ENCODE results near the gene PXN.

DNA sequence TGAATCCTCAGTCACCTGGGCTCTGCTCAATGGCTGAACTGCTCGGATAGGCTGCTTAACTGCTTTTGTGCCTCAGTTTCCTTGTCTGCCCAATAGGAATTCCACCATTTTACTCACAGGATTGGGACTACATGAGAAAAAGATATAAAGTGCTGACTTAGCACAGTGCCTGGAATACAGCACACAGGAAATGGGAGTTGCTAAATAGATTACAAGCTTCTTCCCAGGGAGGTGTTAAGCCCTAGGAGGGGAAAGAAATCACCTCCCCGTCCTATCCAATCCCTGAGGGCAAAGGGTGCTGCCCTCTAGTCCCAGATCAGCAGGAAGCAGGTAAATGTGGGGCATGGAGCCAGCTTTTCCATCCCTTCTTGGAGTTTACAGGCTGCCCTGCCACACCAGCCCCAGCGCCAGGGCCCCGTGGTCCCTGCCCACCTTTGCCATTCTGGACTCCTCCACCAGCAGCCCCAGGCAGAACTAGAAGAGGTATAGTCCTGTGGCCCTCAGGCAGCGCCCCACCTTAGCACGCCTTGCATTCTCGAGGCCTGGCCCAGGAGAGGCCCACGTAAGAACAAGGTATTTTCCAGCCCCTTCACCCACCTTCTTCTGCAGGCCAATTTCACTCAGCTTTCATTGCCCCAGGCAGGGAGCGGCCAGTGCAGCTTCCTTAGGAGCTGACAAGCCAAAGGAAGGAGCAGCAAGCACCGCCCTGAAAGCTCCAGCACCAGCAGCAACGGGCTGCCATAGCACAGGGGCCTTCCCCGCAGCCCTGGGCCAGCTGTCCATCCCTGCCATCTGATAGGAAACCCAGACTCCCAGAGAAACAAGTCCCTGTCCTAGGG, 35.8 kb downstream of the PXN start:
- TF ChIP-seq, protein P1, sequence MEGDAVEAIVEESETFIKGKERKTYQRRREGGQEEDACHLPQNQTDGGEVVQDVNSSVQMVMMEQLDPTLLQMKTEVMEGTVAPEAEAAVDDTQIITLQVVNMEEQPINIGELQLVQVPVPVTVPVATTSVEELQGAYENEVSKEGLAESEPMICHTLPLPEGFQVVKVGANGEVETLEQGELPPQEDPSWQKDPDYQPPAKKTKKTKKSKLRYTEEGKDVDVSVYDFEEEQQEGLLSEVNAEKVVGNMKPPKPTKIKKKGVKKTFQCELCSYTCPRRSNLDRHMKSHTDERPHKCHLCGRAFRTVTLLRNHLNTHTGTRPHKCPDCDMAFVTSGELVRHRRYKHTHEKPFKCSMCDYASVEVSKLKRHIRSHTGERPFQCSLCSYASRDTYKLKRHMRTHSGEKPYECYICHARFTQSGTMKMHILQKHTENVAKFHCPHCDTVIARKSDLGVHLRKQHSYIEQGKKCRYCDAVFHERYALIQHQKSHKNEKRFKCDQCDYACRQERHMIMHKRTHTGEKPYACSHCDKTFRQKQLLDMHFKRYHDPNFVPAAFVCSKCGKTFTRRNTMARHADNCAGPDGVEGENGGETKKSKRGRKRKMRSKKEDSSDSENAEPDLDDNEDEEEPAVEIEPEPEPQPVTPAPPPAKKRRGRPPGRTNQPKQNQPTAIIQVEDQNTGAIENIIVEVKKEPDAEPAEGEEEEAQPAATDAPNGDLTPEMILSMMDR (IDR thresholded peaks at IDR 0.05; ENCODE audit: low read depth, low read length, missing input control) = no peak
- TF ChIP-seq JUND (IDR thresholded peaks at IDR 0.05) (no peak), RAD21 (IDR thresholded peaks at IDR 0.05) (no peak), GABPA (IDR thresholded peaks at IDR 0.05 in 1 of 2, conservative IDR thresholded peaks at IDR 0.05 in 1 of 2) (no peak), YY1 (IDR thresholded peaks at IDR 0.05) (no peak), SP1 (IDR thresholded peaks at IDR 0.05) (peak; percentile 31), EGR1 (IDR thresholded peaks at IDR 0.05; ENCODE audit: low read depth in 2 of 2) (no peak), TAF1 (conservative IDR thresholded peaks at IDR 0.05) (no peak), FOXA1 (IDR thresholded peaks at IDR 0.05) (no peak)
- TF ChIP-seq, protein P2, sequence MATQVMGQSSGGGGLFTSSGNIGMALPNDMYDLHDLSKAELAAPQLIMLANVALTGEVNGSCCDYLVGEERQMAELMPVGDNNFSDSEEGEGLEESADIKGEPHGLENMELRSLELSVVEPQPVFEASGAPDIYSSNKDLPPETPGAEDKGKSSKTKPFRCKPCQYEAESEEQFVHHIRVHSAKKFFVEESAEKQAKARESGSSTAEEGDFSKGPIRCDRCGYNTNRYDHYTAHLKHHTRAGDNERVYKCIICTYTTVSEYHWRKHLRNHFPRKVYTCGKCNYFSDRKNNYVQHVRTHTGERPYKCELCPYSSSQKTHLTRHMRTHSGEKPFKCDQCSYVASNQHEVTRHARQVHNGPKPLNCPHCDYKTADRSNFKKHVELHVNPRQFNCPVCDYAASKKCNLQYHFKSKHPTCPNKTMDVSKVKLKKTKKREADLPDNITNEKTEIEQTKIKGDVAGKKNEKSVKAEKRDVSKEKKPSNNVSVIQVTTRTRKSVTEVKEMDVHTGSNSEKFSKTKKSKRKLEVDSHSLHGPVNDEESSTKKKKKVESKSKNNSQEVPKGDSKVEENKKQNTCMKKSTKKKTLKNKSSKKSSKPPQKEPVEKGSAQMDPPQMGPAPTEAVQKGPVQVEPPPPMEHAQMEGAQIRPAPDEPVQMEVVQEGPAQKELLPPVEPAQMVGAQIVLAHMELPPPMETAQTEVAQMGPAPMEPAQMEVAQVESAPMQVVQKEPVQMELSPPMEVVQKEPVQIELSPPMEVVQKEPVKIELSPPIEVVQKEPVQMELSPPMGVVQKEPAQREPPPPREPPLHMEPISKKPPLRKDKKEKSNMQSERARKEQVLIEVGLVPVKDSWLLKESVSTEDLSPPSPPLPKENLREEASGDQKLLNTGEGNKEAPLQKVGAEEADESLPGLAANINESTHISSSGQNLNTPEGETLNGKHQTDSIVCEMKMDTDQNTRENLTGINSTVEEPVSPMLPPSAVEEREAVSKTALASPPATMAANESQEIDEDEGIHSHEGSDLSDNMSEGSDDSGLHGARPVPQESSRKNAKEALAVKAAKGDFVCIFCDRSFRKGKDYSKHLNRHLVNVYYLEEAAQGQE (IDR thresholded peaks at IDR 0.05) = no peak
- TF ChIP-seq, protein P3, sequence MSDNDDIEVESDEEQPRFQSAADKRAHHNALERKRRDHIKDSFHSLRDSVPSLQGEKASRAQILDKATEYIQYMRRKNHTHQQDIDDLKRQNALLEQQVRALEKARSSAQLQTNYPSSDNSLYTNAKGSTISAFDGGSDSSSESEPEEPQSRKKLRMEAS (IDR thresholded peaks at IDR 0.05) = no peak
- TF ChIP-seq, protein P4, sequence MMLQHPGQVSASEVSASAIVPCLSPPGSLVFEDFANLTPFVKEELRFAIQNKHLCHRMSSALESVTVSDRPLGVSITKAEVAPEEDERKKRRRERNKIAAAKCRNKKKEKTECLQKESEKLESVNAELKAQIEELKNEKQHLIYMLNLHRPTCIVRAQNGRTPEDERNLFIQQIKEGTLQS (IDR thresholded peaks at IDR 0.05) = no peak
- TF ChIP-seq, protein P5, sequence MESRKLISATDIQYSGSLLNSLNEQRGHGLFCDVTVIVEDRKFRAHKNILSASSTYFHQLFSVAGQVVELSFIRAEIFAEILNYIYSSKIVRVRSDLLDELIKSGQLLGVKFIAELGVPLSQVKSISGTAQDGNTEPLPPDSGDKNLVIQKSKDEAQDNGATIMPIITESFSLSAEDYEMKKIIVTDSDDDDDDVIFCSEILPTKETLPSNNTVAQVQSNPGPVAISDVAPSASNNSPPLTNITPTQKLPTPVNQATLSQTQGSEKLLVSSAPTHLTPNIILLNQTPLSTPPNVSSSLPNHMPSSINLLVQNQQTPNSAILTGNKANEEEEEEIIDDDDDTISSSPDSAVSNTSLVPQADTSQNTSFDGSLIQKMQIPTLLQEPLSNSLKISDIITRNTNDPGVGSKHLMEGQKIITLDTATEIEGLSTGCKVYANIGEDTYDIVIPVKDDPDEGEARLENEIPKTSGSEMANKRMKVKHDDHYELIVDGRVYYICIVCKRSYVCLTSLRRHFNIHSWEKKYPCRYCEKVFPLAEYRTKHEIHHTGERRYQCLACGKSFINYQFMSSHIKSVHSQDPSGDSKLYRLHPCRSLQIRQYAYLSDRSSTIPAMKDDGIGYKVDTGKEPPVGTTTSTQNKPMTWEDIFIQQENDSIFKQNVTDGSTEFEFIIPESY (IDR thresholded peaks at IDR 0.05) = no peak
